ENCODE measurements around the gene DUXB. TPM values are rescaled to one million over a fixed set of nuclear protein-coding genes. Genes with fewer than 3 reads are reported as not detected.

Gene DUXB
- total RNA-seq, 4 donors from 2014 or later: not detected

DNA sequence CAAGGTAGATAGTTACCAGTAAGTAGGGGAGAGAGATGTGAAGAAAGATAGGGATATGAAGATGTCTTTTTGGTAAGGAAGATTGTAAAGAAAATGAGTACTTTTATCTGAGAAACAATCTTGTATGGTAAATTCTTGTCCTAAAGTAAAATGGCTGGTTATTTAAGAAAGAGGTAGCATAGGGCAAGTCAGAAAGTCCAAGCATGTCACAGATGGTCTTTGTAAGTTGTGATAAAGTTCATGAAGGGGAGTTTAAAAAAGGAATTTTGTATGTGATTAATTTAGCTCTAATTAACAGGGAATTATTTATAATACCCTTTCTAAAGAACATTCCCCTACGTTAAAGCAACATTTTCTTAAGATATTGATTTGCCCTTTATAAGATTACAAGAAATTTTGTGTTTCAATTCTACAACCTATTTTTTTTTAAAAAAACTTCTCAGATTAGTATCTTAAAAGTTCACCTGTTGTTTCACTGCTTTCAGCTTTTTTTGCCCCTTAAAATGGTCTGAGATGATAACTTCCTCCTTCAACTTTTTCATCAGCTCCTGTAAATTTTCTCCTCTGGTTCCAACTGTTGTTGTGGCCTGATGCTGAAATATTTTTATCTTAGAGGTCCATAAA, 41.3 kb upstream of the DUXB start:
- intact Hi-C loops (cut with DNase I; ENCODE audit: low total_unique reads): no loop called here
- Histone ChIP-seq H3K9me3 (no peaks in the 10 kb centered on the region), H3K4me3 (no peak overlapping the region), H3K4me1 (no peaks in the 10 kb centered on the region), H3K27me3 (no peaks in the 10 kb centered on the region), H3K27ac (no peak overlapping the region), H3K36me3 (no peaks in the 10 kb centered on the region)
- no peak for TF ChIP-seq POLR2A (IDR thresholded peaks at IDR 0.05)
- TF ChIP-seq, protein P1, sequence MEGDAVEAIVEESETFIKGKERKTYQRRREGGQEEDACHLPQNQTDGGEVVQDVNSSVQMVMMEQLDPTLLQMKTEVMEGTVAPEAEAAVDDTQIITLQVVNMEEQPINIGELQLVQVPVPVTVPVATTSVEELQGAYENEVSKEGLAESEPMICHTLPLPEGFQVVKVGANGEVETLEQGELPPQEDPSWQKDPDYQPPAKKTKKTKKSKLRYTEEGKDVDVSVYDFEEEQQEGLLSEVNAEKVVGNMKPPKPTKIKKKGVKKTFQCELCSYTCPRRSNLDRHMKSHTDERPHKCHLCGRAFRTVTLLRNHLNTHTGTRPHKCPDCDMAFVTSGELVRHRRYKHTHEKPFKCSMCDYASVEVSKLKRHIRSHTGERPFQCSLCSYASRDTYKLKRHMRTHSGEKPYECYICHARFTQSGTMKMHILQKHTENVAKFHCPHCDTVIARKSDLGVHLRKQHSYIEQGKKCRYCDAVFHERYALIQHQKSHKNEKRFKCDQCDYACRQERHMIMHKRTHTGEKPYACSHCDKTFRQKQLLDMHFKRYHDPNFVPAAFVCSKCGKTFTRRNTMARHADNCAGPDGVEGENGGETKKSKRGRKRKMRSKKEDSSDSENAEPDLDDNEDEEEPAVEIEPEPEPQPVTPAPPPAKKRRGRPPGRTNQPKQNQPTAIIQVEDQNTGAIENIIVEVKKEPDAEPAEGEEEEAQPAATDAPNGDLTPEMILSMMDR (IDR thresholded peaks at IDR 0.05): no peak
- DNase-seq: no peak

DNA sequence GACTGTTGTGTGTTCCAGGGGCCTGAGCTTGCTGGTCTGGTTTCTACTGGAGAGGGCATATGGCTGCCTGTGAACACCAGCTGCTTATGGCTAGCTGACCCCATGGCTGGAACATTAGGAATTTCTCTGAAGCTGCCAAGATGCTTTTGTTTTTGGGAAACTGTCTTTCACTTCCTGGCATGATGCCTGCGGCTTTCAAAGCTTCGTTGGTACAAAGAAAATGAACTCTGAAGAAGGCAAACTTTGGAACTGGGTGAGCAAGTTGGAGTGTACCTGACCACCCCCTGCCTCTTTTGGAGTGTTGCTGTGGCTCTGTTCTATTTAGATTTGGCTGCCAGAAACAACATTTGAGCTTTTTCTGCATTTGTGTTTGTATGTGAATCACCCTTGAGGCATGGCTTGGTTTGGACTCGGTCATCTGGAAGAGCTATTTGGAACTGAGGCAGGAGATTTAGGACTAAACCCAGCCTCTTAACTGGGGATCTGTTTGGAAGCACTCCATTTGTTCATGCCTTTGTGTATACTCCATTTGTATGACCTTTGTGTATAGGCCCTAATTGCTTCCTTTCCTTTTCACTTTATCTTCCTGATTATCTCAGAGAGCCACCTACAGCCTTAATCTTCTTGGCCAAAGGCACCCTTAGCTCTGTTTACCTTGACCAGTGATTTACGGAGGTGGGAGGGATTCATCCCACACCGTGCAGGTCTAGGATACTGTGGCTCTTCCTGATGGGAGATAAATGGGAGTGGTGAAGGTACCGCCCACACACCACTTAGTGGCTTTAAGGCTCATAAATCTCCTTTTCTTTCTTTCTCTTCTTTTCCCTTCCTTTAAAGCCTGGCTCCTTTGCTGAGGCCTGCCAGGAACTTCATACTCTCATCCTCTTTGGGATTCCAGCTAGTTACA, 32.3 kb upstream of the DUXB start:
- H3K27me3 ChIP-seq: no peaks in the 10 kb centered on the region
- no peaks in the 10 kb centered on the region for H3K9me3 ChIP-seq
- H3K27ac ChIP-seq: peak overlapping the region; percentile 37 to 48
- intact Hi-C loops (cut with DNase I; ENCODE audit: low total_unique reads): no loop called here
- H3K4me3 ChIP-seq: no peak overlapping the region
- no peaks in the 10 kb centered on the region for H3K36me3 ChIP-seq
- H3K4me1 ChIP-seq: no peaks in the 10 kb centered on the region
- DNase-seq: peak; percentile 26 to 33
- TF ChIP-seq, protein P1 (IDR thresholded peaks at IDR 0.05): no peak
- no peak for TF ChIP-seq POLR2A (IDR thresholded peaks at IDR 0.05)

DNA sequence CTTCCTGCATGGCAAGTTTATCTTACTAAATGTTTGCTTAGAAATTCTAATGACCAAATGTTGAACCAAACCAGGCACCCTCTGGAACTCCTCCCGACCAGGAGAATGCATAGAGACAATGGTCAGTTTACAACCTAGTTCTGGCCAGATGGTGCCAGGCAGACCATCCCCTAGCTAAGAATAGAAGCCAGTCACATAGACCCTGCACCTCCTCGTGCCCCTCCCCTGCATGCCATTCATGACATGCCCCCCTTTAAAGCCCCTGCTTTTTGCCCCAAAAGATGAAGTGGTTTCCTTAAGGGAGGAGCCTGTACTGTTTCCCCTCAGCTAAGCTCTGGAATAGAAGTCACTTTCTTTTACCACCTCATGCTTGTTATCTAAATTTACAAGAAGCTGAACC, 31.6 kb upstream of the DUXB start:
- Histone ChIP-seq H3K27me3 (no peaks in the 10 kb centered on the region), H3K4me3 (no peak overlapping the region), H3K27ac (peak overlapping the region; percentile 37 to 48), H3K36me3 (no peaks in the 10 kb centered on the region), H3K9me3 (no peaks in the 10 kb centered on the region), H3K4me1 (no peaks in the 10 kb centered on the region)
- intact Hi-C loops (cut with DNase I; ENCODE audit: low total_unique reads): no loop called here
- no peak for DNase-seq
- TF ChIP-seq POLR2A (IDR thresholded peaks at IDR 0.05): no peak
- TF ChIP-seq, protein P1 (IDR thresholded peaks at IDR 0.05): no peak

DNA sequence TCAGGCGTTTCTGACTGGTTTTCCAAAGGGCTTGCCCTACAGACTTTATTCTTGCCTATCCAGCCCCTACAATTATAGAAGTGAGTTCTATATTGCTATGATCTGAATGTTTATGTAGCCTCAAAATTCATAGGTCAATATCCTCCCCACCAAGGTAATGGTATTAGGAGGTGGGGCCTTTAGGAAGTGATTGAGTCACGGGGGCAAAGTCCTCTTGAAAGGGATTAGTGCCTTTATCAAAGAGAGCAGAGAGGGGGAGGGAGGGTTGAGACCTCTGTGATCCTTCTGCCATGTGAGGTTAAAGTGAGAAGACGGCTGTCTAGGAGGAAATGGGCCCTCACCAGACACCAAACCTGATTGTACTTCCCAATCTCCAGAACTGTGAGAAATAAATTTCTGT, 26.0 kb upstream of the DUXB start:
- H3K4me1 ChIP-seq: no peaks in the 10 kb centered on the region

More for the DNA sequence above, 26.0 kb upstream of the DUXB start:
- TF ChIP-seq, protein P1 (IDR thresholded peaks at IDR 0.05): no peak
- TF ChIP-seq POLR2A (IDR thresholded peaks at IDR 0.05): no peak
- Histone ChIP-seq H3K36me3 (no peaks in the 10 kb centered on the region), H3K27me3 (no peaks in the 10 kb centered on the region), H3K4me3 (no peak overlapping the region), H3K9me3 (no peaks in the 10 kb centered on the region), H3K27ac (no peak overlapping the region)
- intact Hi-C loops (cut with DNase I; ENCODE audit: low total_unique reads): no loop called here
- no peak for DNase-seq

Measured in uterus (tissue), 4 donors.